Measurements from ENCODE around the gene TCF7.

Gene TCF7

GRCh38 chr5:134113363-134113889 is 1.1 kb upstream of the TCF7 start:
- no peak for DNase-seq (ENCODE audit: low spot score)

GRCh38 chr5:134114886-134115805 is 665 bp downstream of the TCF7 start:
- no peak for DNase-seq (ENCODE audit: low spot score)

GRCh38 chr5:134115806-134116175 is 1.3 kb downstream of the TCF7 start:
- no peak for DNase-seq (ENCODE audit: low spot score)

- no peak for DNase-seq (ENCODE audit: low spot score)
These were observed 1.8 kb downstream of the TCF7 start for GRCh38 chr5:134116286-134116685.

- no peak for DNase-seq (ENCODE audit: low spot score)
These were observed 2.6 kb downstream of the TCF7 start for GRCh38 chr5:134116789-134117761.

GRCh38 chr5:134118212-134118835 is 3.8 kb downstream of the TCF7 start:
- no peak for DNase-seq (ENCODE audit: low spot score)

- no peak for DNase-seq (ENCODE audit: low spot score)
These were observed 5.2 kb downstream of the TCF7 start for GRCh38 chr5:134119720-134120119.

- DNase-seq (ENCODE audit: low spot score): no peak
These were observed 6.1 kb downstream of the TCF7 start for GRCh38 chr5:134120386-134121138.

- DNase-seq (ENCODE audit: low spot score): no peak
These were observed 8.0 kb downstream of the TCF7 start for GRCh38 chr5:134122530-134122929.

GRCh38 chr5:134123360-134123759 is 8.9 kb downstream of the TCF7 start:
- DNase-seq (ENCODE audit: low spot score): no peak

GRCh38 chr5:134124289-134125038 is 10.0 kb downstream of the TCF7 start:
- DNase-seq (ENCODE audit: low spot score): no peak

- DNase-seq (ENCODE audit: low spot score): no peak
These were observed 10.8 kb downstream of the TCF7 start for GRCh38 chr5:134125039-134126015.

GRCh38 chr5:134127376-134127861 is 12.9 kb downstream of the TCF7 start:
- DNase-seq (ENCODE audit: low spot score): no peak

- DNase-seq (ENCODE audit: low spot score): no peak
These were observed 13.6 kb downstream of the TCF7 start for GRCh38 chr5:134127988-134128647.

- no peak for DNase-seq (ENCODE audit: low spot score)
These were observed 14.1 kb downstream of the TCF7 start for GRCh38 chr5:134128648-134128995.

GRCh38 chr5:134129411-134130238 is 15.1 kb downstream of the TCF7 start:
- DNase-seq (ENCODE audit: low spot score): no peak

- DNase-seq (ENCODE audit: low spot score): no peak
These were observed 15.9 kb downstream of the TCF7 start for GRCh38 chr5:134130239-134130945.
